ENCODE data around the gene DENND2C.

DNA sequence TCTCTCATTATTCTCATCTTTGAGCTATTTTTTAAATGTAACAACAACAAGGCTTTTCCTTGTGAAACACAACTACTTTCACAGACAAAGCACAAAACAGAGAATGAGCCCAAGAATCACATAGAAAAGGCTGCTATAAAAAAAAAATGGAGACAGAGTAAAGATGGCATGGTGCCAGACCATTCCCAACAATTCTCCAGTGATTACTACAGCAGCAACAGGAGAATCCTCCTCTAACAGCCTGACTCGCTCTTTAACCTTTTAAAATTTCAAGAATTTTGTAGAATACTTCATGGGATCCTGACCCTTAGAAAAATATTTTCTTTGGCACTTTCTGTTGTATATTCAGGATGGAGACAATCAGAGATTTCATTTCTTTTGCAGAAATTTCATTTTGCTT, 84.6 kb downstream of the DENND2C start:
- no peak for TF ChIP-seq POLR2AphosphoS5 (IDR thresholded peaks at IDR 0.05; ENCODE audit: low read depth)
- TF ChIP-seq, protein P1, sequence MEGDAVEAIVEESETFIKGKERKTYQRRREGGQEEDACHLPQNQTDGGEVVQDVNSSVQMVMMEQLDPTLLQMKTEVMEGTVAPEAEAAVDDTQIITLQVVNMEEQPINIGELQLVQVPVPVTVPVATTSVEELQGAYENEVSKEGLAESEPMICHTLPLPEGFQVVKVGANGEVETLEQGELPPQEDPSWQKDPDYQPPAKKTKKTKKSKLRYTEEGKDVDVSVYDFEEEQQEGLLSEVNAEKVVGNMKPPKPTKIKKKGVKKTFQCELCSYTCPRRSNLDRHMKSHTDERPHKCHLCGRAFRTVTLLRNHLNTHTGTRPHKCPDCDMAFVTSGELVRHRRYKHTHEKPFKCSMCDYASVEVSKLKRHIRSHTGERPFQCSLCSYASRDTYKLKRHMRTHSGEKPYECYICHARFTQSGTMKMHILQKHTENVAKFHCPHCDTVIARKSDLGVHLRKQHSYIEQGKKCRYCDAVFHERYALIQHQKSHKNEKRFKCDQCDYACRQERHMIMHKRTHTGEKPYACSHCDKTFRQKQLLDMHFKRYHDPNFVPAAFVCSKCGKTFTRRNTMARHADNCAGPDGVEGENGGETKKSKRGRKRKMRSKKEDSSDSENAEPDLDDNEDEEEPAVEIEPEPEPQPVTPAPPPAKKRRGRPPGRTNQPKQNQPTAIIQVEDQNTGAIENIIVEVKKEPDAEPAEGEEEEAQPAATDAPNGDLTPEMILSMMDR (IDR thresholded peaks at IDR 0.05; ENCODE audit: insufficient read depth, low read length): no peak
- TF ChIP-seq, protein P2, sequence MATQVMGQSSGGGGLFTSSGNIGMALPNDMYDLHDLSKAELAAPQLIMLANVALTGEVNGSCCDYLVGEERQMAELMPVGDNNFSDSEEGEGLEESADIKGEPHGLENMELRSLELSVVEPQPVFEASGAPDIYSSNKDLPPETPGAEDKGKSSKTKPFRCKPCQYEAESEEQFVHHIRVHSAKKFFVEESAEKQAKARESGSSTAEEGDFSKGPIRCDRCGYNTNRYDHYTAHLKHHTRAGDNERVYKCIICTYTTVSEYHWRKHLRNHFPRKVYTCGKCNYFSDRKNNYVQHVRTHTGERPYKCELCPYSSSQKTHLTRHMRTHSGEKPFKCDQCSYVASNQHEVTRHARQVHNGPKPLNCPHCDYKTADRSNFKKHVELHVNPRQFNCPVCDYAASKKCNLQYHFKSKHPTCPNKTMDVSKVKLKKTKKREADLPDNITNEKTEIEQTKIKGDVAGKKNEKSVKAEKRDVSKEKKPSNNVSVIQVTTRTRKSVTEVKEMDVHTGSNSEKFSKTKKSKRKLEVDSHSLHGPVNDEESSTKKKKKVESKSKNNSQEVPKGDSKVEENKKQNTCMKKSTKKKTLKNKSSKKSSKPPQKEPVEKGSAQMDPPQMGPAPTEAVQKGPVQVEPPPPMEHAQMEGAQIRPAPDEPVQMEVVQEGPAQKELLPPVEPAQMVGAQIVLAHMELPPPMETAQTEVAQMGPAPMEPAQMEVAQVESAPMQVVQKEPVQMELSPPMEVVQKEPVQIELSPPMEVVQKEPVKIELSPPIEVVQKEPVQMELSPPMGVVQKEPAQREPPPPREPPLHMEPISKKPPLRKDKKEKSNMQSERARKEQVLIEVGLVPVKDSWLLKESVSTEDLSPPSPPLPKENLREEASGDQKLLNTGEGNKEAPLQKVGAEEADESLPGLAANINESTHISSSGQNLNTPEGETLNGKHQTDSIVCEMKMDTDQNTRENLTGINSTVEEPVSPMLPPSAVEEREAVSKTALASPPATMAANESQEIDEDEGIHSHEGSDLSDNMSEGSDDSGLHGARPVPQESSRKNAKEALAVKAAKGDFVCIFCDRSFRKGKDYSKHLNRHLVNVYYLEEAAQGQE (IDR thresholded peaks at IDR 0.05; ENCODE audit: insufficient replicate concordance, low read depth): no peak
